Mucosa of descending colon (tissue), 3 donors: ENCODE measurements around the gene NHLH2. TPM values are rescaled to one million over a fixed set of nuclear protein-coding genes. Genes with fewer than 3 reads are reported as not detected.

Experiments used
- total RNA-seq, 3 donors: library from RNA; stranded (reverse); fragmentation: NEBNext Ultra II Directional in 2 of 3; extraction: Animal tissue kit (Norgen Biotek cat#: 25700) in 2 of 3; gene quantifications; one replicate each; pipeline versions ENCODE4 v1.2.1 to v1.2.4, GENCODE V29; 2021 to 2023
- donor health status: DM: no; HTN: no; CAD: no; lungs with moderate emphysema.
- donor health status: DM: no; HTN: no; CAD: no.
- donor health status: DM: no; HTN: yes; CAD: no.

The NHLH2 gene
- total RNA-seq, 3 donors from 2014 or later = not detected

Other genes with a start within 250 kb of the NHLH2 start
- gene VANGL1, start 199.2 kb downstream of the NHLH2 start, total RNA-seq = 10 to 100 TPM; 15.6 to 21.7 (median 17.9) TPM
- gene CASQ2, start 72.4 kb downstream of the NHLH2 start, total RNA-seq = 10 to 100 TPM in 1 of 3 donors, 1 to 10 TPM in 1, under 1 TPM in 1; 0.49 to 30.4 (median 2.1) TPM
- gene SLC22A15, start 135.4 kb upstream of the NHLH2 start, total RNA-seq = 1 to 10 TPM; 2.0 to 2.7 (median 2.4) TPM